Esophagus muscularis mucosa (tissue), 4 donors: Measurements from ENCODE around the gene HYI. TPM values are rescaled to one million over a fixed set of nuclear protein-coding genes. Genes with fewer than 3 reads are reported as not detected.

ENCODE experiments used
- DNase-seq: peaks from one replicate; pipeline ENCODE4 v3.0.0-alpha.2; 2017; ENCODE audit errors: extremely low spot score
- H3K27ac ChIP-seq, 4 donors: fragments of 200-600 bp; sonication (generic); replicated peaks in 1 of 4; 1 replicate in 3 of 4; 2 replicates in 1 of 4; pipeline ENCODE4 v1.5.1; 2016 to 2019; ENCODE audit warnings: mild to moderate bottlenecking in 1 of 4
- H3K27me3 ChIP-seq, 4 donors: fragments of 200-600 bp; sonication (generic); one replicate each; pipeline versions ENCODE4 v1.5.1 to v1.6.0; 2016 to 2019
- H3K36me3 ChIP-seq, 4 donors: fragments of 200-600 bp; sonication (generic); one replicate each; pipeline ENCODE4 v1.5.1; 2016 to 2019
- H3K4me1 ChIP-seq, 4 donors: fragments of 200-600 bp; sonication (generic); one replicate each; pipeline ENCODE4 v1.5.1; 2016 to 2019
- H3K4me3 ChIP-seq, 4 donors: fragments of 200-600 bp; sonication (generic); 1 replicate in 2 of 4; 2 replicates in 2 of 4; pipeline ENCODE4 v1.5.1; 2016 to 2019; ENCODE audit warnings: mild to moderate bottlenecking in 4 of 4, moderate library complexity in 1 of 4
- H3K9me3 ChIP-seq, 4 donors: fragments of 200-600 bp; sonication (generic); 1 replicate in 3 of 4; 2 replicates in 1 of 4; pipeline ENCODE4 v1.5.1; 2016 to 2019
- EP300 ChIP-seq: sonication (generic); formaldehyde crosslinking; IDR thresholded peaks from one replicate; pipeline ENCODE4 v1.6.1; 2017; ENCODE audit warnings: antibody characterized with exemption
- POLR2A ChIP-seq: fragments of 450-650 bp; IDR thresholded peaks from one replicate; pipeline ENCODE4 v1.6.1; 2017; ENCODE audit warnings: antibody characterized with exemption, moderate library complexity, mild to moderate bottlenecking, low read depth
- POLR2AphosphoS5 ChIP-seq, 2 donors: sonication (generic); formaldehyde crosslinking; IDR thresholded peaks; one replicate each; pipeline ENCODE4 v1.6.1; 2017; ENCODE audit warnings: antibody characterized with exemption in 2 of 2
- WGBS: methylation state at CpG from one replicate; pipeline ENCODE4 v1.1.5; 2018; 5-methylcytosine and 5-hydroxymethylcytosine counted together
- intact Hi-C: fragments of 100-400 bp; cut with DNase I; formaldehyde crosslinking; loops from one replicate; pipeline ENCODE4 v1.15.1; 2023
- total RNA-seq, 4 donors: library from RNA; depleted of rRNA; stranded (reverse); fragments of >200 nt; gene quantifications; one replicate each; pipeline versions ENCODE4 v1.1.0 to v1.2.1, GENCODE V29; 2016
- TF ChIP-seq, protein P1 (sequence below), 3 experiments: fragments of 200-600 bp in 2 of 3; fragments of 450-650 bp in 1 of 3; sonication (generic) in 2 of 3; IDR thresholded peaks; one replicate each; pipeline ENCODE4 v1.5.1; 2017 to 2019; ENCODE audit warnings: antibody characterized with exemption in 3 of 3, mild to moderate bottlenecking in 2 of 3, moderate library complexity in 1 of 3

Gene HYI
- total RNA-seq, 4 donors from 2014 or later = 36.3 to 60.5 (median 50.6) TPM

DNA sequence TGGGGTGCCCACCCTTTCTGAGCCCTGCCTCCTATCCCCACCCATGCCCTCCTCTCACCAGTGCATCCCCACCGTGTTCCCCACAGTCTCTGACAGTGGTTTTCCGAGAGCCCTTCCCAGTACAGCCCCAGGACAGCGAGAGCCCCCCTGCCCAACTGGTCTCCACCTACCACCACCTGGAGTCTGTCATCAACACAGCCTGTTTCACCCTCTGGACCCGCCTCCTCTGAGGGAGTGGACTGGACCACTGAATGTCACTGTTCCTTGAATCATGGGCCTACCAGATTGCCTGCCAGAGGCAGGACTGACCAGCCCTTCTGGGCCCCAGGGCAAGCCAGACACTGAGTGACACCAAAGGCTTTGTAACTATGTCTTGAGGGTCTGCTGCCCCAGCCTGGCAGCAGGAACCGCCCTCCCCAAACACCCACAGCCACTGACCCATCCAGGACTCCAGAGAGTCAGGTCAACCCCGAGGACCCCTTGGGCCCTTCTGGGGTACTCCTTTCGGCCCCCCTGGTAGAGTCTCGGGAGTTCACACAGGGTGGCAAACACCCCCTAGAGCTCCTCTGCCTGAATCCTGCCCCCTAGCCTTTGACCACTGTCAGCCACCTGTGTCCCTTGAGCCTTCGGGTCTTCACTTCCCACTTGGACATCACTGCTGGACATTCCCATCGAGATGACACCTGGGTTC lies 3.3 kb downstream of the HYI start:
- intact Hi-C loops = no loop called here

DNA sequence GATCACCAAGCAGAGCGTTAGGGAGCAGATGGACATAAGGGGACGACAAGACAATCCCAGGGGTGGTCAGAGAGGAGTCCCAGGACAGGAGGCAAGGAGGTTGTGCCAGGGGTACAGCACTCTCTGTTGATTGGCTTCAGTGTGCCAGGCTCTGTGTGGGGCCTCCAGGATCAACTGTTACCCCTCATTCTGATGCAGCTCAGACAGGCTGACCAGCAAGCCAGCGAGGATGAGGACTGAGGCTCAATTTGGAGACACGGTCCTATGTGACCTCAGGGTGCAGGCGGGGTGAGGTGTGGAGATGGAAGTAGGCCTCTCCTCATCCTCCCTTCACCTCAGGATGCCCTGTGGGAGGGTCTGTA lies 4.0 kb downstream of the HYI start:
- WGBS = 74% methylated on average over 5 of the region's 5 CpGs
- Histone ChIP-seq H3K4me1 (peaks cover 16 to 26% (median 23%) of the 10 kb centered on the region in 4 donors), H3K4me3 (no peak overlapping the region), H3K36me3 (peaks cover 56 to 77% (median 74%) of the 10 kb centered on the region in 4 donors), H3K27ac (no peak overlapping the region), H3K9me3 (no peaks in the 10 kb centered on the region), H3K27me3 (no peaks in the 10 kb centered on the region)
- intact Hi-C loops = no loop called here
- DNase-seq = no peak
- TF ChIP-seq POLR2AphosphoS5 (IDR thresholded peaks at IDR 0.05) = no peak
- TF ChIP-seq, protein P1, sequence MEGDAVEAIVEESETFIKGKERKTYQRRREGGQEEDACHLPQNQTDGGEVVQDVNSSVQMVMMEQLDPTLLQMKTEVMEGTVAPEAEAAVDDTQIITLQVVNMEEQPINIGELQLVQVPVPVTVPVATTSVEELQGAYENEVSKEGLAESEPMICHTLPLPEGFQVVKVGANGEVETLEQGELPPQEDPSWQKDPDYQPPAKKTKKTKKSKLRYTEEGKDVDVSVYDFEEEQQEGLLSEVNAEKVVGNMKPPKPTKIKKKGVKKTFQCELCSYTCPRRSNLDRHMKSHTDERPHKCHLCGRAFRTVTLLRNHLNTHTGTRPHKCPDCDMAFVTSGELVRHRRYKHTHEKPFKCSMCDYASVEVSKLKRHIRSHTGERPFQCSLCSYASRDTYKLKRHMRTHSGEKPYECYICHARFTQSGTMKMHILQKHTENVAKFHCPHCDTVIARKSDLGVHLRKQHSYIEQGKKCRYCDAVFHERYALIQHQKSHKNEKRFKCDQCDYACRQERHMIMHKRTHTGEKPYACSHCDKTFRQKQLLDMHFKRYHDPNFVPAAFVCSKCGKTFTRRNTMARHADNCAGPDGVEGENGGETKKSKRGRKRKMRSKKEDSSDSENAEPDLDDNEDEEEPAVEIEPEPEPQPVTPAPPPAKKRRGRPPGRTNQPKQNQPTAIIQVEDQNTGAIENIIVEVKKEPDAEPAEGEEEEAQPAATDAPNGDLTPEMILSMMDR (IDR thresholded peaks at IDR 0.05) = no peak
- no peak for TF ChIP-seq POLR2A
- TF ChIP-seq EP300 = no peak

More for the DNA sequence above, 3.3 kb downstream of the HYI start:
- Histone ChIP-seq H3K27me3 (no peaks in the 10 kb centered on the region), H3K9me3 (no peaks in the 10 kb centered on the region), H3K4me1 (peaks cover 18 to 29% (median 27%) of the 10 kb centered on the region in 4 donors), H3K4me3 (no peak overlapping the region), H3K27ac (no peak overlapping the region), H3K36me3 (peaks cover 53 to 70% (median 68%) of the 10 kb centered on the region in 4 donors)
- 93% methylated on average over 10 of the region's 10 CpGs for whole genome bisulfite sequencing
- TF ChIP-seq POLR2AphosphoS5 (IDR thresholded peaks at IDR 0.05) (no peak), POLR2A (no peak), EP300 (no peak)
- TF ChIP-seq, protein P1 (IDR thresholded peaks at IDR 0.05) = no peak
- DNase-seq = no peak

DNA sequence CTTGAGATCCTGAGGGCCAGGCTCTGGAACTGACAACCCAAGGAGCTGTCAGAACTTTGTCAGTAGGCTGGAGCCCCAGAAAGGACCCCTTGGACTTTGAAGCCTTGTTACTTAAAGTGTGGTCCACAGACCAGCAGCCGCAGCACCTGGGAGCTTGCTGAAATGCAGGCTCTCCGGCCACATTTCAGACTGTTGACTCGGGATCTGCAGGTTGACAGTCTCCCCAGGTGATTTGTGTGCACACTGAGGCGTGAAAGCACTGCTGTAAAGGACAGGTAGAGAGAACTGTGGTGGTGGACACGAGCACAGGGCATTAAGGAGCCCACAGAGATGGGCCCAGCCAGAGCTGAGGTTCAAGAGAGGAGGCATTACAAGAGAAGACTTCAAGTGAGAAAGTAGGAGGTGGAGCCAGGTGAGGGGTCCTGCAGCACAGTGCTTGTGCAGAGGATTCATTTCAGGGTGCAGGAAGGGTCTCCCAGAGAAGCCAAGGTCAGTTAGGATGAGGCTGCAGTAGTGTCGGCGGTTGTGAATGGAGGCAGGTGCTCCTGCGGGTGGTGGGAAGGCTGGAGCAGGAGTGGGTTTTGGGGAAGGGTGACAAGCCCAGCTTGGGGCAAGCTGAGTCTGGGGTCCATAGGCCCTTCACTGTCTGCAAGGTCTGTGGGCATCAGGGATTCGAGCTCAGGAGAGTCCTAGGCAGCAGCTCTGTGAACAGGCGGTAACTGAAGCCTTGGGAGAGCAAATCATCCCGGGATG lies 4.6 kb downstream of the HYI start:
- 90% methylated on average over 11 of the region's 11 CpGs for WGBS

DNA sequence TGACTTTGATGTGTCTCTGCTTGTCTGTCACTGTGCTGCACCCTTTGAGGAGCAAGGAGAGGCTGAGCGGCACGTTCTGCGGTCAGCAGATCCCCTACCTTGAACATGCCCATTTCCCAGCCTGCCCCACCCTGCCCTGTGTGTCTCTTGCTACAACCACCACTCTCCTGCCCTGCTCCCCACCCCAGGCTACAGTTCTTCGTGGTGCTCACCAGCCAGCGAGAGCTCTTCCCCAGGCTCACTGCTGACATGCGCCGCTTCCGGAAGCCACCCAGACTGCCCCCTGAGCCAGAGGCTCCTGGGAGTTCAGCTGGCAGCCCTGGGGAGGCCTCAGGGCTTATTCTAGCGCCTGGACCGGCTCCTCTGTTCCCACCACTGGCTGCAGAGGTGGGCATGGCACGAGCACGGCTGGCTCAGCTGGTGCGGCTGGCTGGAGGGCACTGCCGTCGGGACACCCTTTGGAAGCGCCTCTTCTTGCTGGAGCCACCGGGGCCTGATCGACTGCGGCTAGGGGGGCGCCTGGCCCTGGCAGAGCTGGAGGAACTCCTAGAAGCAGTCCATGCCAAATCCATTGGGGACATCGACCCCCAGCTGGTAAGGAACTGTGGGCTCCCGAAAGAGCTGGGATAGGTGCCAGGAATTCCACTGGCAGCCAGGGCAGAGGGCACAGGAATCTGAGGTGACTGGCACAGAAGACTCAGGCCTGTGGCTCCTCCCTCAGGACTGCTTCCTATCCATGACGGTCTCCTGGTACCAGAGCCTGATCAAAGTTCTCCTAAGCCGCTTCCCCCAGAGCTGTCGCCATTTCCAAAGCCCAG lies 5.6 kb downstream of the HYI start:
- intact Hi-C loops = no loop called here
- no peaks in the 10 kb centered on the region for H3K27me3 ChIP-seq
- WGBS = 90% methylated on average over 16 of the region's 25 CpGs
- DNase-seq = no peak
- no peak for TF ChIP-seq EP300
- no peak for TF ChIP-seq POLR2A
- TF ChIP-seq, protein P1 (IDR thresholded peaks at IDR 0.05) = no peak
- TF ChIP-seq POLR2AphosphoS5 (IDR thresholded peaks at IDR 0.05) = no peak
- no peak overlapping the region for H3K27ac ChIP-seq
- peaks cover 7 to 19% (median 12%) of the 10 kb centered on the region in 4 donors for H3K4me1 ChIP-seq
- peaks cover 71 to 93% (median 90%) of the 10 kb centered on the region in 4 donors for H3K36me3 ChIP-seq
- H3K4me3 ChIP-seq = no peak overlapping the region
- no peaks in the 10 kb centered on the region for H3K9me3 ChIP-seq

More for the DNA sequence above, 4.6 kb downstream of the HYI start:
- no peak for TF ChIP-seq EP300
- no peak overlapping the region for H3K4me3 ChIP-seq
- H3K27ac ChIP-seq = no peak overlapping the region
- DNase-seq = no peak
- no peaks in the 10 kb centered on the region for H3K9me3 ChIP-seq
- peaks cover 12 to 24% (median 18%) of the 10 kb centered on the region in 4 donors for H3K4me1 ChIP-seq
- intact Hi-C loops = no loop called here
- peaks cover 60 to 82% (median 80%) of the 10 kb centered on the region in 4 donors for H3K36me3 ChIP-seq
- no peaks in the 10 kb centered on the region for H3K27me3 ChIP-seq
